HepG2 (cell line): ENCODE data around the gene RSPH10B. TPM values are rescaled to one million over a fixed set of nuclear protein-coding genes. Genes with fewer than 3 reads are reported as not detected.
A peak's percentile ranks its signal among the peaks of the same experiment; 100 is the strongest.

Experiments
- ATAC-seq: fragments of 200-7000 bp; cut with Tn5 transposase; 3 replicates; pipeline ENCODE4 v1.9.1; 2020; ENCODE audit warnings: mild to moderate bottlenecking, moderate library complexity
- BruUV-seq: library from RNA; stranded (reverse); fragments of 400-500 nt; replicated peaks from 2 replicates; lab custom pipeline; 2021; lab: Mats Ljungman, UMichigan
- CTCF ChIA-PET: fragments of 300-600 bp; formaldehyde crosslinking; extraction: SDS; loops from one replicate; lab custom pipeline; 2021; ENCODE audit warnings: low total read pairs, inconsistent platforms, low intra/inter-chr PET ratio; lab: Yijun Ruan, JAX
- POLR2A ChIA-PET: fragments of 350-600 bp; sonication (Branson Sonifier 250); formaldehyde crosslinking; loops from one replicate; lab custom pipeline; 2020; ENCODE audit warnings: antibody characterized with exemption, inconsistent platforms; lab: Yijun Ruan, JAX
- DNase-seq: peaks from one replicate; pipeline ENCODE4 v3.0.0-alpha.2; 2015; ENCODE audit warnings: low spot score
- FAIRE-seq: peaks from 3 replicates; lab custom pipeline; 2011; peaks lifted over from hg19 to GRCh38; lab: Jason Lieb, UNC
- H2AFZ ChIP-seq: one replicate; pipeline ENCODE4 v1.6.1; 2011; ENCODE audit warnings: low read length, inconsistent platforms
- H3K27ac ChIP-seq: fragments of 300-600 bp; 3 replicates; pipeline ENCODE4 v1.8.0; 2011; ENCODE audit warnings: mixed run types, mild to moderate bottlenecking, mixed read lengths, low read length, inconsistent platforms; ENCODE audit not compliant: insufficient read depth; ENCODE audit errors: extremely low read length
- H3K27me3 ChIP-seq, 2 experiments: fragments of 200-600 bp in 1 of 2; 2 replicates in 1 of 2; 3 replicates in 1 of 2; pipeline versions ENCODE4 v1.6.0 to v1.8.0; 2011; ENCODE audit warnings: low read length in 2 of 2, mild to moderate bottlenecking in 2 of 2, moderate library complexity in 2 of 2, inconsistent platforms in 1 of 2; ENCODE audit not compliant: insufficient read depth in 2 of 2, control insufficient read depth in 1 of 2
- H3K36me3 ChIP-seq, 2 experiments: fragments of 200-600 bp in 1 of 2; replicated peaks in 1 of 2; 2 replicates in 1 of 2; 3 replicates in 1 of 2; pipeline versions ENCODE4 v1.5.1 to v1.8.0; 2011; ENCODE audit warnings: low read length in 2 of 2, inconsistent platforms in 1 of 2; ENCODE audit not compliant: insufficient read depth in 2 of 2, control insufficient read depth in 1 of 2
- H3K4me1 ChIP-seq: 2 replicates; pipeline ENCODE4 v1.5.1; 2012; ENCODE audit warnings: low read length, inconsistent platforms; ENCODE audit not compliant: insufficient read depth
- H3K4me2 ChIP-seq: 2 replicates; pipeline ENCODE4 v1.6.0; 2011; ENCODE audit warnings: low read depth, low read length, inconsistent platforms
- H3K4me3 ChIP-seq, 3 experiments: fragments of 200-600 bp in 1 of 3; sonication (generic), shearing (Covaris generic) in 1 of 3; replicated peaks in 1 of 3; 2 replicates each; pipeline ENCODE4 v1.5.1; 2011 to 2016; ENCODE audit warnings: low read length in 3 of 3, inconsistent platforms in 2 of 3, low read depth in 2 of 3, mild to moderate bottlenecking in 2 of 3, control low read depth in 1 of 3, mixed read lengths in 1 of 3; ENCODE audit not compliant: insufficient read depth in 1 of 3
- H3K79me2 ChIP-seq: one replicate; pipeline ENCODE4 v1.6.1; 2011; ENCODE audit warnings: low read length, inconsistent platforms; ENCODE audit not compliant: insufficient read depth
- H3K9ac ChIP-seq: 2 replicates; pipeline ENCODE4 v1.6.0; 2011; ENCODE audit warnings: mild to moderate bottlenecking, low read depth, low read length, inconsistent platforms; ENCODE audit not compliant: insufficient read depth
- H3K9me3 ChIP-seq: 2 replicates; pipeline ENCODE4 v1.5.1; 2012; ENCODE audit warnings: mild to moderate bottlenecking, low read length
- H4K20me1 ChIP-seq: 2 replicates; pipeline ENCODE4 v1.6.0; 2011; ENCODE audit warnings: inconsistent platforms, mild to moderate bottlenecking, low read length, moderate library complexity; ENCODE audit not compliant: insufficient read depth
- AGO2 ChIP-seq: fragments of 200-400 bp; formaldehyde crosslinking; optimal IDR thresholded peaks from 2 replicates; pipeline ENCODE3; 2017; ENCODE audit warnings: mild to moderate bottlenecking, low read depth, low read length, moderate library complexity
- ATF4 ChIP-seq, 2 experiments: fragments of 450-650 bp in 1 of 2; sonication (generic) in 1 of 2; formaldehyde crosslinking; IDR thresholded peaks; 2 replicates each; pipeline versions ENCODE4 v1.5.0 to v1.8.0; 2020 to 2022; ENCODE audit warnings: mild to moderate bottlenecking in 1 of 2, missing genetic modification reagents in 1 of 2
- CTCF ChIP-seq: sonication (generic); formaldehyde crosslinking; IDR thresholded peaks from 2 replicates; pipeline ENCODE4 v1.5.0; 2020; ENCODE audit warnings: mild to moderate bottlenecking, missing genetic modification reagents, moderate library complexity
- KLF12 ChIP-seq: sonication (generic); formaldehyde crosslinking; IDR thresholded peaks from 2 replicates; pipeline ENCODE4 v1.4.0; 2020; ENCODE audit warnings: missing genetic modification reagents, borderline replicate concordance
- KMT2B ChIP-seq: IDR thresholded peaks from 2 replicates; pipeline ENCODE4 v1.6.1; 2016; ENCODE audit warnings: missing genetic modification reagents, missing compliant biosample characterization
- MTA1 ChIP-seq: sonication (generic); formaldehyde crosslinking; IDR thresholded peaks from 2 replicates; pipeline ENCODE4 v1.4.0; 2020; ENCODE audit warnings: missing genetic modification reagents, mild to moderate bottlenecking, borderline replicate concordance
- RNF219 ChIP-seq: sonication (generic); formaldehyde crosslinking; IDR thresholded peaks from 2 replicates; pipeline ENCODE4 v1.5.0; 2020; ENCODE audit warnings: mild to moderate bottlenecking, missing genetic modification reagents
- SMAD1 ChIP-seq: sonication (generic); formaldehyde crosslinking; IDR thresholded peaks from 2 replicates; pipeline ENCODE4 v1.4.0; 2020; ENCODE audit warnings: missing genetic modification reagents, low read depth, mild to moderate bottlenecking, borderline replicate concordance
- TEAD2 ChIP-seq: sonication (generic); formaldehyde crosslinking; IDR thresholded peaks from 2 replicates; pipeline ENCODE4 v1.9.0; 2021; ENCODE audit warnings: missing genetic modification reagents
- TGIF2 ChIP-seq: IDR thresholded peaks from 2 replicates; pipeline ENCODE4 v1.6.1; 2016; ENCODE audit warnings: control low read depth, missing compliant biosample characterization
- ZFP91 ChIP-seq: sonication (generic); formaldehyde crosslinking; IDR thresholded peaks from 2 replicates; pipeline ENCODE4 v1.9.0; 2022; ENCODE audit warnings: missing genetic modification reagents, mild to moderate bottlenecking, borderline replicate concordance
- ZMAT5 ChIP-seq: sonication (generic); formaldehyde crosslinking; IDR thresholded peaks from 2 replicates; pipeline ENCODE4 v1.5.0; 2020; ENCODE audit warnings: mild to moderate bottlenecking, low read depth, missing genetic modification reagents, borderline replicate concordance
- ZNF253 ChIP-seq: sonication (generic); formaldehyde crosslinking; IDR thresholded peaks from 2 replicates; pipeline ENCODE4 v1.8.0; 2022; ENCODE audit warnings: mild to moderate bottlenecking, missing genetic modification reagents, borderline replicate concordance
- ZNF605 ChIP-seq: sonication (generic); formaldehyde crosslinking; IDR thresholded peaks from 2 replicates; pipeline ENCODE4 v1.8.0; 2022; ENCODE audit warnings: mild to moderate bottlenecking, missing genetic modification reagents
- ZNF792 ChIP-seq: IDR thresholded peaks from 2 replicates; pipeline ENCODE4 v1.6.1; 2016
- WGBS: methylation state at CpG from one replicate; pipeline ENCODE4 v1.1.6; 2017; ENCODE audit warnings: low lambda C conversion rate; 5-methylcytosine and 5-hydroxymethylcytosine counted together
- in situ Hi-C: cut with HindIII; loops from 2 replicates; pipeline ENCODE4 v1.10.0; 2017; ENCODE audit warnings: low pct_unique_long_range_greater_than_20kb; ENCODE audit not compliant: extremely low pct_ligation_motif_present
- intact Hi-C: fragments of 100-400 bp; cut with micrococcal nuclease; formaldehyde crosslinking; loops from one replicate; pipeline ENCODE4 v1.10.0; 2022; ENCODE audit not compliant: unreplicated experiment
- polyA plus RNA-seq, 8 experiments: library from polyadenylated mRNA; depleted of rRNA in 3 of 8; stranded (reverse) in 7 of 8; unstranded in 1 of 8; fragments of >200 nt; fragmentation: Illumina TruSeq in 4 of 8; extraction: Trizol in 4 of 8; gene quantifications; 2 replicates each; pipeline versions ENCODE4 v1.2.1 to v1.2.3, GENCODE V29; 2011 to 2016; ENCODE audit warnings: low read depth in 4 of 8, missing spikeins in 1 of 8, mixed read lengths in 1 of 8; ENCODE audit not compliant: insufficient read depth in 1 of 8
- total RNA-seq, 5 experiments: library from RNA; depleted of rRNA; stranded (reverse); fragments of >200 nt; fragmentation: Illumina TruSeq; extraction: Trizol; gene quantifications; 2 replicates each; pipeline ENCODE4 v1.2.3, GENCODE V29; 2016; ENCODE audit warnings: low read depth in 1 of 5

Gene RSPH10B
- total and polyA plus RNA-seq, 2 of the 13 experiments (the other 11 are each of a cell fraction or from before 2014, with no cell fraction given) = not detected

GRCh38 chr7:6008668-6009611, 38.5 kb upstream of the RSPH10B start, which contains the start of the genes AIMP2 and PMS2:
Gene AIMP2, plus strand, starts transcription at chr7:6009272. Its CDS starts 92 bp downstream, at chr7:6009364.
Gene PMS2, minus strand, starts transcription at chr7:6009049. Its CDS starts 30 bp downstream, at chr7:6009019.
- Histone ChIP-seq H3K9ac (peak within 1 kb of the TSS; percentile 87), H3K9me3 (no peaks in the 10 kb centered on the region), H3K4me2 (peak within 1 kb of the TSS; percentile 95), H3K4me1 (peaks cover 41% of the 10 kb centered on the region), H4K20me1 (no peaks in the 10 kb centered on the region), H3K36me3 (peaks cover 4% of the 10 kb centered on the region in 2 experiments; a peak in 3 of 5 replicates), H3K79me2 (peaks cover 36% of the 10 kb centered on the region), H3K4me3 (peak within 1 kb of the TSS; percentile 73 to 88 (median 75)), H2AFZ (no peak within 1 kb of the TSS), H3K27me3 (no peaks in the 10 kb centered on the region; a peak in 1 of 5 replicates), H3K27ac (peak within 1 kb of the TSS; percentile 89)
- intact Hi-C loops (no loop called here), in situ Hi-C loops (loop anchor here (10.0 kb wide), 1 partner anchor 316 kb away; no protein-coding TSS in a partner anchor)
- ATAC-seq (peak; percentile 94), FAIRE-seq (peak; percentile 92), DNase-seq (peak; percentile 99)
- WGBS = 2% methylated on average over 59 of the region's 84 CpGs
- ChIA-PET POLR2A (interaction anchor here (0.6 to 2.8 kb wide), 22 partner anchors 10 to 562 kb away, joined by 3 to 21 read pairs (median 4); no protein-coding TSS in a partner anchor), CTCF (no interaction called here)
- TSS peak; percentile 91 for BruUV-seq
- TF ChIP-seq ZNF253 (peak; percentile 99), SMAD1 (peak; percentile 98; the same call in 1 of the 2 replicates), KMT2B (peak; percentile 96), KLF12 (peak; percentile 98), MTA1 (CRISPR knock-in tag) (peak; percentile 79), TGIF2 (CRISPR knock-in tag) (peak; percentile 90), TEAD2 (CRISPR knock-in tag) (peak; percentile 99), ZMAT5 (CRISPR knock-in tag) (peak; percentile 78; the same call in 1 of the 2 replicates), ZNF605 (CRISPR knock-in tag) (peak; percentile 99), CTCF (CRISPR knock-in tag) (peak; percentile 54), RNF219 (peak; percentile 99), AGO2 (peak; percentile 93), ATF4 (CRISPR knock-in tag; IDR thresholded peaks at IDR 0.05) (peak in 1 of 2 experiments; percentile 86; a peak in 2 of 4 replicates), ZNF792 (peak; percentile 92; the same call in 1 of the 2 replicates), ZFP91 (CRISPR knock-in tag) (peak; percentile 95)
